ENCODE data around the gene FMNL2. TPM values are rescaled to one million over a fixed set of nuclear protein-coding genes. Genes with fewer than 3 reads are reported as not detected.
A peak's percentile ranks its signal among the peaks of the same experiment; 100 is the strongest.

The FMNL2 gene
- total RNA-seq, 2 experiments from 2014 or later: 0.98 to 1.3 TPM

- Mint-ChIP-seq H3K36me3 (peaks cover 9% of the 10 kb centered on the region), H3K27ac (no peak overlapping the region), H3K4me1 (peaks cover 1% of the 10 kb centered on the region), H3K4me3 (no peak overlapping the region), H3K9me3 (no peaks in the 10 kb centered on the region), H3K27me3 (no peaks in the 10 kb centered on the region)
- no peak for DNase-seq
Measured at GRCh38 chr2:152649997-152650396, 315.0 kb downstream of the FMNL2 start.

GRCh38 chr2:152650768-152651371 lies 315.9 kb downstream of the FMNL2 start:
- Mint-ChIP-seq H3K9me3 (no peaks in the 10 kb centered on the region), H3K36me3 (peaks cover 4% of the 10 kb centered on the region), H3K4me3 (no peak overlapping the region), H3K4me1 (peaks cover 1% of the 10 kb centered on the region), H3K27me3 (no peaks in the 10 kb centered on the region), H3K27ac (no peak overlapping the region)
- no peak for DNase-seq

GRCh38 chr2:152651834-152652233 lies 316.9 kb downstream of the FMNL2 start:
- Mint-ChIP-seq H3K36me3 (peaks cover 9% of the 10 kb centered on the region), H3K27ac (no peak overlapping the region), H3K4me3 (no peak overlapping the region), H3K9me3 (no peaks in the 10 kb centered on the region), H3K27me3 (no peaks in the 10 kb centered on the region), H3K4me1 (peaks cover 9% of the 10 kb centered on the region)
- no peak for DNase-seq

- Mint-ChIP-seq H3K27me3 (no peaks in the 10 kb centered on the region), H3K4me1 (peaks cover 14% of the 10 kb centered on the region), H3K27ac (peak overlapping the region; percentile 76), H3K36me3 (peaks cover 20% of the 10 kb centered on the region), H3K9me3 (no peaks in the 10 kb centered on the region), H3K4me3 (no peak overlapping the region)
- no peak for DNase-seq
Measured at GRCh38 chr2:152655880-152656279, 320.9 kb downstream of the FMNL2 start.

GRCh38 chr2:152657043-152657442 lies 322.1 kb downstream of the FMNL2 start:
- peaks cover 23% of the 10 kb centered on the region for H3K36me3 Mint-ChIP-seq
- no peak for DNase-seq
- no peaks in the 10 kb centered on the region for H3K27me3 Mint-ChIP-seq
- peak overlapping the region; percentile 73 for H3K27ac Mint-ChIP-seq
- H3K4me1 Mint-ChIP-seq: peaks cover 14% of the 10 kb centered on the region
- no peak overlapping the region for H3K4me3 Mint-ChIP-seq
- H3K9me3 Mint-ChIP-seq: no peaks in the 10 kb centered on the region

- Mint-ChIP-seq H3K36me3 (peaks cover 25% of the 10 kb centered on the region), H3K27me3 (no peaks in the 10 kb centered on the region)
Measured at GRCh38 chr2:152658221-152658620, 323.2 kb downstream of the FMNL2 start.

GRCh38 chr2:152661076-152661475 lies 326.1 kb downstream of the FMNL2 start:
- no peak for DNase-seq
- H3K36me3 Mint-ChIP-seq: peaks cover 31% of the 10 kb centered on the region
- H3K27ac Mint-ChIP-seq: no peak overlapping the region

More at GRCh38 chr2:152658221-152658620, 323.2 kb downstream of the FMNL2 start:
- DNase-seq: no peak
- Mint-ChIP-seq H3K27ac (no peak overlapping the region), H3K9me3 (no peaks in the 10 kb centered on the region), H3K4me3 (no peak overlapping the region), H3K4me1 (peaks cover 14% of the 10 kb centered on the region)

GRCh38 chr2:152664725-152665124 lies 329.8 kb downstream of the FMNL2 start:
- no peaks in the 10 kb centered on the region for H3K27me3 Mint-ChIP-seq
- no peaks in the 10 kb centered on the region for H3K9me3 Mint-ChIP-seq
- no peak overlapping the region for H3K27ac Mint-ChIP-seq
- no peak for DNase-seq
- H3K36me3 Mint-ChIP-seq: peaks cover 28% of the 10 kb centered on the region
- H3K4me3 Mint-ChIP-seq: no peak overlapping the region
- no peaks in the 10 kb centered on the region for H3K4me1 Mint-ChIP-seq

More at GRCh38 chr2:152661076-152661475, 326.1 kb downstream of the FMNL2 start:
- H3K9me3 Mint-ChIP-seq: no peaks in the 10 kb centered on the region
- peaks cover 13% of the 10 kb centered on the region for H3K4me1 Mint-ChIP-seq
- H3K4me3 Mint-ChIP-seq: no peak overlapping the region
- no peaks in the 10 kb centered on the region for H3K27me3 Mint-ChIP-seq

- DNase-seq: no peak
- peaks cover 16% of the 10 kb centered on the region for H3K36me3 Mint-ChIP-seq
- H3K27ac Mint-ChIP-seq: no peak overlapping the region
- H3K4me3 Mint-ChIP-seq: no peak overlapping the region
- no peaks in the 10 kb centered on the region for H3K4me1 Mint-ChIP-seq
- no peaks in the 10 kb centered on the region for H3K27me3 Mint-ChIP-seq
- no peaks in the 10 kb centered on the region for H3K9me3 Mint-ChIP-seq
Measured at GRCh38 chr2:152674334-152674733, 339.4 kb downstream of the FMNL2 start.

- Mint-ChIP-seq H3K4me1 (no peaks in the 10 kb centered on the region), H3K27ac (no peak overlapping the region), H3K9me3 (no peaks in the 10 kb centered on the region), H3K4me3 (no peak overlapping the region), H3K27me3 (no peaks in the 10 kb centered on the region), H3K36me3 (peaks cover 18% of the 10 kb centered on the region)
- no peak for DNase-seq
Measured at GRCh38 chr2:152676461-152676860, 341.5 kb downstream of the FMNL2 start.

- no peak for DNase-seq
- H3K4me1 Mint-ChIP-seq: peaks cover 4% of the 10 kb centered on the region
- no peak overlapping the region for H3K27ac Mint-ChIP-seq
- no peaks in the 10 kb centered on the region for H3K9me3 Mint-ChIP-seq
- H3K27me3 Mint-ChIP-seq: no peaks in the 10 kb centered on the region
- H3K4me3 Mint-ChIP-seq: no peak overlapping the region
- H3K36me3 Mint-ChIP-seq: peaks cover 14% of the 10 kb centered on the region
Measured at GRCh38 chr2:152678808-152679207, 343.8 kb downstream of the FMNL2 start.

GRCh38 chr2:152682663-152683062 lies 347.7 kb downstream of the FMNL2 start:
- H3K36me3 Mint-ChIP-seq: peaks cover 30% of the 10 kb centered on the region

GRCh38 chr2:152683400-152683799 lies 348.4 kb downstream of the FMNL2 start:
- no peak for DNase-seq
- Mint-ChIP-seq H3K36me3 (peaks cover 33% of the 10 kb centered on the region), H3K27me3 (no peaks in the 10 kb centered on the region), H3K4me3 (no peak overlapping the region), H3K9me3 (no peaks in the 10 kb centered on the region), H3K4me1 (peaks cover 24% of the 10 kb centered on the region), H3K27ac (no peak overlapping the region)

More at GRCh38 chr2:152682663-152683062, 347.7 kb downstream of the FMNL2 start:
- H3K4me1 Mint-ChIP-seq: peaks cover 24% of the 10 kb centered on the region
- H3K4me3 Mint-ChIP-seq: no peak overlapping the region
- H3K27me3 Mint-ChIP-seq: no peaks in the 10 kb centered on the region
- DNase-seq: no peak
- H3K9me3 Mint-ChIP-seq: no peaks in the 10 kb centered on the region
- H3K27ac Mint-ChIP-seq: no peak overlapping the region

GRCh38 chr2:152686321-152686720 lies 351.3 kb downstream of the FMNL2 start:
- Mint-ChIP-seq H3K27me3 (no peaks in the 10 kb centered on the region), H3K4me3 (no peak overlapping the region), H3K36me3 (peaks cover 25% of the 10 kb centered on the region), H3K4me1 (peaks cover 24% of the 10 kb centered on the region), H3K27ac (no peak overlapping the region), H3K9me3 (no peaks in the 10 kb centered on the region)
- no peak for DNase-seq

- Mint-ChIP-seq H3K4me3 (no peak overlapping the region), H3K27ac (no peak overlapping the region), H3K27me3 (no peaks in the 10 kb centered on the region), H3K9me3 (no peaks in the 10 kb centered on the region), H3K36me3 (peaks cover 20% of the 10 kb centered on the region), H3K4me1 (peaks cover 26% of the 10 kb centered on the region)
- no peak for DNase-seq
Measured at GRCh38 chr2:152693033-152693432, 358.1 kb downstream of the FMNL2 start.

- H3K36me3 Mint-ChIP-seq: peaks cover 17% of the 10 kb centered on the region
- peak overlapping the region; percentile 87 for H3K27ac Mint-ChIP-seq
- H3K9me3 Mint-ChIP-seq: no peaks in the 10 kb centered on the region
- H3K4me1 Mint-ChIP-seq: peaks cover 31% of the 10 kb centered on the region
- DNase-seq: peak; percentile 23
- H3K27me3 Mint-ChIP-seq: no peaks in the 10 kb centered on the region
- peak overlapping the region; percentile 65 for H3K4me3 Mint-ChIP-seq
Measured at GRCh38 chr2:152694161-152694661, 359.2 kb downstream of the FMNL2 start.

Measured in activated naive CD8-positive, alpha-beta T cell treated with anti-CD3 and anti-CD28 coated beads for 36 hours (primary cell).